ENCODE results near the gene NUCKS1.

Gene NUCKS1

GRCh38 chr1:205750138-205751035 is at the start of gene NUCKS1:
NUCKS1 (minus strand) TSS chr1:205750182; CDS start chr1:205749973, 209 bp downstream.
- DNase-seq (ENCODE audit: low read depth) = peak; percentile 94

GRCh38 chr1:205798577-205798976 is 48.6 kb upstream of the NUCKS1 start:
- DNase-seq (ENCODE audit: low read depth) = no peak

- DNase-seq (ENCODE audit: low read depth) = no peak
These were observed 47.2 kb upstream of the NUCKS1 start for GRCh38 chr1:205797168-205797567.

- no peak for DNase-seq (ENCODE audit: low read depth)
These were observed 44.2 kb upstream of the NUCKS1 start for GRCh38 chr1:205794011-205794730.

- no peak for DNase-seq (ENCODE audit: low read depth)
These were observed 43.1 kb upstream of the NUCKS1 start for GRCh38 chr1:205792961-205793673.

GRCh38 chr1:205792481-205792881 is 42.5 kb upstream of the NUCKS1 start:
- no peak for DNase-seq (ENCODE audit: low read depth)

- peak; percentile 39 for DNase-seq (ENCODE audit: low read depth)
These were observed 41.7 kb upstream of the NUCKS1 start for GRCh38 chr1:205791568-205792180.

- DNase-seq (ENCODE audit: low read depth) = no peak
These were observed 37.4 kb upstream of the NUCKS1 start for GRCh38 chr1:205787287-205787916.

GRCh38 chr1:205786601-205787000 is 36.6 kb upstream of the NUCKS1 start:
- no peak for DNase-seq (ENCODE audit: low read depth)

GRCh38 chr1:205785446-205785845 is 35.5 kb upstream of the NUCKS1 start:
- DNase-seq (ENCODE audit: low read depth) = no peak

GRCh38 chr1:205783904-205784303 is 33.9 kb upstream of the NUCKS1 start:
- no peak for DNase-seq (ENCODE audit: low read depth)

GRCh38 chr1:205783433-205783795 is 33.4 kb upstream of the NUCKS1 start:
- DNase-seq (ENCODE audit: low read depth) = no peak

- DNase-seq (ENCODE audit: low read depth) = no peak
These were observed 32.8 kb upstream of the NUCKS1 start for GRCh38 chr1:205782627-205783432.

GRCh38 chr1:205780335-205780734 is 30.4 kb upstream of the NUCKS1 start:
- no peak for DNase-seq (ENCODE audit: low read depth)

- no peak for DNase-seq (ENCODE audit: low read depth)
These were observed 28.0 kb upstream of the NUCKS1 start for GRCh38 chr1:205777994-205778393.

GRCh38 chr1:205775717-205776056 is 25.7 kb upstream of the NUCKS1 start:
- no peak for DNase-seq (ENCODE audit: low read depth)

- peak; percentile 74 for DNase-seq (ENCODE audit: low read depth)
These were observed 25.2 kb upstream of the NUCKS1 start, which contains the start of gene RAB29 for GRCh38 chr1:205775015-205775716. RAB29 (minus strand) TSS chr1:205775482; CDS start chr1:205774956, 526 bp downstream.

- no peak for DNase-seq (ENCODE audit: low read depth)
These were observed 24.4 kb upstream of the NUCKS1 start for GRCh38 chr1:205774198-205775014.

GRCh38 chr1:205772607-205773032 is 22.6 kb upstream of the NUCKS1 start:
- no peak for DNase-seq (ENCODE audit: low read depth)
